Measurements from ENCODE around the gene EXOC5.

- TF ChIP-seq SUZ12 (IDR thresholded peaks at IDR 0.05) (no peak), HDGF (IDR thresholded peaks at IDR 0.05; ENCODE audit: borderline replicate concordance) (no peak), SP1 (IDR thresholded peaks at IDR 0.05) (no peak), FOXM1 (IDR thresholded peaks at IDR 0.05; ENCODE audit: borderline replicate concordance) (no peak), ARNT (IDR thresholded peaks at IDR 0.05) (no peak), NFRKB (IDR thresholded peaks at IDR 0.05) (no peak), ELF4 (IDR thresholded peaks at IDR 0.05) (no peak), PKNOX1 (IDR thresholded peaks at IDR 0.05) (no peak), BHLHE40 (IDR thresholded peaks at IDR 0.05; ENCODE audit: borderline replicate concordance) (no peak), FOXK2 (IDR thresholded peaks at IDR 0.05) (no peak), TARDBP (IDR thresholded peaks at IDR 0.05) (no peak), L3MBTL2 (conservative IDR thresholded peaks at IDR 0.05) (no peak)
Observed at GRCh38 chr14:57314396-57315089, 45.8 kb upstream of the EXOC5 start.
